Measurements from ENCODE around the gene PTCD1.

Gene PTCD1, protein sequence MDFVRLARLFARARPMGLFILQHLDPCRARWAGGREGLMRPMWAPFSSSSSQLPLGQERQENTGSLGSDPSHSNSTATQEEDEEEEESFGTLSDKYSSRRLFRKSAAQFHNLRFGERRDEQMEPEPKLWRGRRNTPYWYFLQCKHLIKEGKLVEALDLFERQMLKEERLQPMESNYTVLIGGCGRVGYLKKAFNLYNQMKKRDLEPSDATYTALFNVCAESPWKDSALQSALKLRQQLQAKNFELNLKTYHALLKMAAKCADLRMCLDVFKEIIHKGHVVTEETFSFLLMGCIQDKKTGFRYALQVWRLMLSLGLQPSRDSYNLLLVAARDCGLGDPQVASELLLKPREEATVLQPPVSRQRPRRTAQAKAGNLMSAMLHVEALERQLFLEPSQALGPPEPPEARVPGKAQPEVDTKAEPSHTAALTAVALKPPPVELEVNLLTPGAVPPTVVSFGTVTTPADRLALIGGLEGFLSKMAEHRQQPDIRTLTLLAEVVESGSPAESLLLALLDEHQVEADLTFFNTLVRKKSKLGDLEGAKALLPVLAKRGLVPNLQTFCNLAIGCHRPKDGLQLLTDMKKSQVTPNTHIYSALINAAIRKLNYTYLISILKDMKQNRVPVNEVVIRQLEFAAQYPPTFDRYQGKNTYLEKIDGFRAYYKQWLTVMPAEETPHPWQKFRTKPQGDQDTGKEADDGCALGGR

DNA sequence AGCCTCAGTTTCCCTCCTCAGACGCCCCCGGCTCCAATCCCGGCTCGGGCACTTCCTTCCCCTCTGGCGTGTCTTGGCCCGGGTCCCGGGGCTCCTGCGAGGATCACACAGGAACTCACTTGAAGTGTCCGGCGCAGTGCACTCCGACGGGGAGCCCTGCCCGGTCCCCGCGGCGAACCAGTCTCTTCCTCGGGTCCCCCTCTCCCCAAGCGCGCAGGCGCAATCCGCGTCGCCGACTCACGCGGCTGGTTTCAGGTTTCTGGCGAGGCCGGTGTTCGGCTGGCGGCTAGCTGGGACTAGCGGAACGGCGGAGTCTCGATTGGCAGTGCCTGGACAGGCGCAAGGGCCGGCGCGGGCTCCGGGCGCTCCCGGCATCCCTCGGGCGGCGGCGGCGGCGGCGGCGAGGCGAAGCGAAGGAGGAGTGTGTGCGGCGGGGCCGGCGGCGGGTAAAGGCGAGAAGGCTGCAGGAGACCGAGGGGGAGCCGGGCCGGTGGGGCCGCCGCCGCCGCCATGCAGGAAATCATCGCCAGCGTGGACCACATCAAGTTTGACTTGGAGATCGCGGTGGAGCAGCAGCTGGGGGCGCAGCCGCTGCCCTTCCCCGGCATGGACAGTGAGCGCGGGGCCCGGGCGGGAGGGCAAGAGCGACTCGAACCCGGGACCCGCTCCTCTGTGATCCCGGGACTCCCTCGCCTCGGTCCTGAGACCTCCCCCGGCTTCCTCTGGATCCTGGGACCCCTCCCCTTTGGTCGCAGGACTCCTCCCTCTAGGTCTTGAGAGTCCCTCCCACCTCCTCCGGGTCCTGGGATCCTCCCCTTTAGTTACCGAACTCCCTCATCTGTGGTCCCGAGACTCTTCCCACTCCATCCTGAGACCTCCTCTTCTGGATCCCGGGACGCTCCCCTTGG lies at the start of gene PTCD1, which contains the start of gene CPSF4:
Gene PTCD1, minus strand, starts transcription at position 226 of the 908 bp plus-strand sequence. CDS start 3,556 bp downstream, outside the sequence.
Gene CPSF4, plus strand, starts transcription at position 371 of the 908 bp plus-strand sequence. Its CDS starts 140 bp downstream, at position 511.
- DNase-seq, result peak; percentile 97

DNA sequence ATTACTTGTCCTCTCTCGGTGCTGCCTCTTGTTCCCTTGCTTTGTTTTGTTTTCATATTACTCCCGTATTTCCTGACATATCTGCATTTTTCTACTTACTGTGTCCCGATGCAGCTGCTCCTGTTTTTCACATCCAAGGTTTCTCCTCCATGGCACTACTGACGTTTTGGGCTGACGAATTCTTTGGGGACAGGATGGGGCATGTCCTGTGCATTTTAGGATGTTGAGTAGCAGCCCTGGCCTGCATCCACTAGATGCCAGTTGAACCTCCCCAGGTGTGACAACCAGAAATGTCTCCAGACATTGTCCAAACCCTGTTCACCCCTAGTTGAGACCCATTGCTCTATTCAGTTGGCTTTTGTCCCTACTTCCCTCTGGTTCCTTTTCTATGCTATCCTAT lies 46.5 kb upstream of the PTCD1 start:
- DNase-seq, result no peak

DNA sequence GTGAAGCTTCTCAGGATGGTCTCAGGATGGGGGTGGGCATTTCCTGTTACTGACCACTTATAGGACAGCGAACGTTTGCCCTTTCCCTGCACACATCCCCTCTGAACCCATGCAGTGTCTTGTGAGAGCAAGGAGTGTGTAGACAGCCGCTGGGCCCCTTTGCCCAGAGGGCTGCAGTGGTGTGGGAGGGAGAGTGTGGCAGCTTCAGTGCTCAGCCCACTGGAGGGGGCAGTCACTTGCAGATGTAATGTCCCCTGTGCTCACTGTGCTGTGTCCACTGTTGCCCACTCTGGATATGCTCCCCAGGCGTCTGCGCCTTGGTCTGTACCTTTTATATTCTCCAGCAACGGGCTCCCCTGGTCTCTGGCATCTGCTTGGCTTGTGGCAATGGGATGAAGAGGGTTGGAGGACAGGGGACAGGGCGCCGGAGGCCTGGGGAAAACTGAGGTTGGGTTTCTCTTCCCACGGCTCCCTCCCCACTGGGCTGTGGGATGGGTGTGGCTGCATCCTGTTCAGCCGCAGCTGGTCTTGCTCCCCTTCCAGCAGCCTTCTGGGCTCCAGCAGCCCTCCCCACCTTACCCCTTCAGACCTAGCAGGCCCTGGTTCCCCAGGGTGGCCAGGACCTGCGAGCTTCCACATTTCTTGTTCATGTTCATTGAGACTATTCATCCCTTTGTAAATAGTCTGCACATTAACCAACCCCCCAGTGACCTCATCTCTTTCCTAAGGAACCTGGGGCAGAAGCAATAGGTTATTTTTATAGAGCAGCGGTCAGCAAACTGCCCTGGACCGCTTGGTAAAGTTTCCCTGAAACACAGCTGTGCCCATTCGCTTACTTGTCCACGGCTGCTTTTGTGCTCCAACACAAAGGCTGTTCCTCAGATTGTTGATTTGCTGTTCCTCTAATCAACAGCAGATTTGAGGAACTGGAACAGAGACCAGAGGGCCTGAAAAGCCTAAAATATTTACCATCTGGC lies 40.2 kb upstream of the PTCD1 start:
- no peak for DNase-seq

DNA sequence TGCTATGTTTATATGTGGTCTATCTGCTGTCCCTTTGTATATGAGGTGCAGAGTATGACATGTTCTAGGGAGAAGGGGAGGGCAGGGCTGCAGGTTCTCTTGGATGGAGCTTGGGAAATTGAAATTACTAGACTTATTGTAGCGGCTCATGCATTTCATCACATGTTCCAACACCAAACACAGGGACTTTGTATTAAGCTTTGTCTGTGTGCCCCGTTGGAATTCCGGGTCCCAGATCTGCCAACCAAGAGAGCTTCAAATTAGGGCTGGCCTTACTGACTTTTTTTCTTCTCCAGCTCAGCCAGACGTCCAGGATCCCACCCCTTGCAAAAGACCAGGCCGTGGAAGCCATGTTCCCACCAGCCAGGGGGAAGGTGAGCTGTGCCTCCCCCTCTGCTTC lies 37.5 kb upstream of the PTCD1 start:
- no peak for DNase-seq

DNA sequence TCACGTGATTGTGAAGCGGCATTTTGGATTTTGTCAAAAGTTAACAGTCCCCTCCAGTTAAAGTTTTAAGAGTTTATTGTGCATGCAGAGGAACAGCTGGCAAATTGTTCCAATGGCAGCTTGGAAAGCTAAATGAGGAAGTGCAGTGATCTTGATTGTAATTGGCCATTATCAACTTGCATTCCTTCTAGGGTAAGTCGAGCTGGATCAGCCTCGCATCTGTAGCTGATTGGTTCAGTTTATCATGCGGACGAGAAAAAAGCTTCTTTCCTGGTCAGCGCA lies 34.7 kb upstream of the PTCD1 start:
- peak; percentile 54 for DNase-seq

DNA sequence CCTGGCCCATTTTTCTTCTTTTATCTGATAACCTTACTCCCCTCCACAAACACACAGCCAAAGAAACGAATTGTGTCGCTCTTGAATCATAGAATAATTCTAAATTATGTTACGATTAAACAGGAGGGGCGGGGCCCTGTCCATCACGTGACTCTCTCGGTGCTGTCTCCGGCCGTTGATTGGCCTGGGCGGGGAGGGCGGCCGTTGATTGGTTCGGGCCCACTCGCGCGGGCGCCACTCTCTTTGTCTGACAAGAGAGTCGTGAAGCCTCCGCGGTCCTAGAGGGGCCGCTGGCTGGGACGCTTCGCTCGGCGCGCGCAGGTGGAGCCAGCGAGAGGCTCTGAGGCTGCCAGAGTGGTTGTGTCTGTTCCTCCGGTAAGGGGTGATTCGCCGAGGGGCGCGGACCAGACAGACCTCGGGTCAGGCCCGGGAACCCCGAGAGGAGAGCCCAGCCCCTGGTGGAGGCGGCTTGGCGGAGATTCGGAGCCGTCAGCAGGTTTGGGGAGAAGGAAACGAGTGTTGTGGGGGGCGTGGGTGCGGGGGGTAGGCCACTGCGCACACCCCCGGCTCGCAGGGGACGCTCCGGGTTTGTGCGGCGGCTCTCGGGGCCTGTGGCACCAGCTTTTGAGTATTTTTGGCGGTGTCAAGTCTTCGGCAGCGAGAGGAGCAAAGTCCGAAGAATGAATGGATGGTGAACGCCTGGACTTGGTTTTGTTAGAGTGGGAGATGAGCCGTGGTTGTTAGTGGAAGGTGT lies 34.1 kb upstream of the PTCD1 start, which contains the start of gene ZNF789:
Gene ZNF789, plus strand, starts transcription at position 330 of the 754 bp plus-strand sequence. CDS start 3,567 bp downstream, outside the sequence.
- peak; percentile 98 for DNase-seq

DNA sequence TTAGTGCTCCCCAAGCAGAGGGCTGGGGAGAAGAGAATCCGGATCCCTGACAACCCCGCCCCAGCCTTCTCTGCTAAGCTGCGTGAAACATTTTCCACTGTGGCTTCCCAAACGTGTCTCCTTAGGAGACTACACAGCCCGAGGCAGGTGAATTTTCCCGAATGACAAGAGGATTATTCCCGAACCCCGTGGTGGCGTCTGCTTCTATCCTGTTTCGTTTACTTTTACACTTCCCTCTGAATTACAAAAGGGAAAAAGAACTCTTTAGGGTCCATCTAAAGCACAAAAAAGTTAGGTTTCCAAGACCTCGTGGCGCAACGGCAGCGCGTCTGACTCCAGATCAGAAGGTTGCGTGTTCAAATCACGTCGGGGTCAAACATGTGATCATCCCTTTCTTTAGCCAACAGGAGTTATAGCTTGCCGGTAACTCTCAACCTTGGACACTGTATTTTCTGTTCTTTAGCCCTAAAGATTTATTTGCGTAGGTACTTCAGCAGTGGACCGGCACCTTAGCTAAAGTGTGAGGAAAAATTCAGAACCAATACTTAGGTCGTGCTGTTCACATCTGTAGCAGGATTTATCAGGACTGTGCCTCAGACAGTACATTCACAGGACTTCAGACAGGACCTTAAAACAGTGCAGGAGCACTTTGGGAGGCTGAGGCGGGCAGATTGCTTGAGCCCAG lies 30.9 kb upstream of the PTCD1 start:
- no peak for DNase-seq

DNA sequence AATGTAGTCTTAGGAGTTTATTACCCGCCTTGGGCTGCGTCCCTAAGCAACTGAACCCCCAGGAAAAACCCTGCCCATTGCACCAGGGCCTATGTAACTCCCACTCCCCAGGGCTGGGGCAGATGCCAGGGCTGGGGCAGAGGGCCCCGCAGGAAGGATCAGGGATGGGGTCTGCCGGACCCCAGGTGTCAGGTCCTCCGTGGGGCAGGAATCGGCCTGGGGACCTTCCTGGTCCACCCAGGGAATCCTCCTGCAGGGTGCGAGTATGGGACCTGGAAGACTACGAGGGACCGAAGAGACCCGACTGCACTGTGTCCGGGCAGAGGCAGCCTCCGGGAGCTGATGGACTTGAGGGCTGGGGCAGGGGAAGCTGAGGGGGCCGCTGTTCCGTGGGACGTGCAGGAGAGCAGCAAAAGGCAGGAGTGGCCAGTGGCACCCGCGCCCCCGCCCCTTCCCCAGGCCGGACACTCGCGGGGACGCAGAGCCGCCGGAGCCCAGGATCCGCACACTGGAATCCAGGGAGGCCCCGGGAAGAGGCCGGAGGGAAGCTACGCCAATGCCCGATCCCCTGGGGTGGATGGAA lies 29.8 kb upstream of the PTCD1 start:
- DNase-seq, result no peak

DNA sequence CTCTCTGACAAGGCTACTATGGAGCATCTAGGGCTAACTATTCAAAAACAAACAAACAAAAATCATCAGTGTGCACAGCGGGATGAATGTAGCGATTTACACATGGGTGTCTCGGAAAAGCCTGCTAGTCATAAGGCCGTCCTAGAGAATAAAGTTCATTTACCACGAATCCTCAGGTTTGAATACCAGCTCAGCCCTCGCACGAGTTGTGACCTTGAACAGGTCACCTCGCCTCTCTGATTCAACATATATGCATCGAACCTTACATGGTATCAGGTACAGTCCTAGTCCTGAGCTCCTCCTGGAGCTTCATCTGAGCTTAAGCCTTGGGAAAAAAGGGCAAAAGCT lies 26.8 kb upstream of the PTCD1 start:
- no peak for DNase-seq

DNA sequence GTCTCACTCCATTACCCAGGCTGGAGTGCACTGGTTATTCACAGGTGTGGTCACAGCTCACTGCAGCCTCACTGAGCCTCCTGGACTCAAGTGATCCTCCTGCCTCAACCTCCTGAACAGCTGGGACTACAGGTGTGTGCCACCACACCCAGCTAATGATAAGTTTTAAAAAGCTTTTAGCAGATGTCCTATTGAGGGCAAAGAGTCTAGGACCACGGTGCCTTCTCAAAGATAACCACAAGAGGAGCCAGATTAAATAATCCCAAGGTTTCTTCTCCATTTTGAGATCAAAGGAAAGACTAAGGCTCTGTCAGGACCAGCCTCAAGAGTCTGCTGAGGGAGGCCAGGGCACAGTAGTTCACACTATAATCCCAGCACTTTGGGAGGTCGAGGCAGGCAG lies 22.6 kb upstream of the PTCD1 start:
- DNase-seq, result no peak

DNA sequence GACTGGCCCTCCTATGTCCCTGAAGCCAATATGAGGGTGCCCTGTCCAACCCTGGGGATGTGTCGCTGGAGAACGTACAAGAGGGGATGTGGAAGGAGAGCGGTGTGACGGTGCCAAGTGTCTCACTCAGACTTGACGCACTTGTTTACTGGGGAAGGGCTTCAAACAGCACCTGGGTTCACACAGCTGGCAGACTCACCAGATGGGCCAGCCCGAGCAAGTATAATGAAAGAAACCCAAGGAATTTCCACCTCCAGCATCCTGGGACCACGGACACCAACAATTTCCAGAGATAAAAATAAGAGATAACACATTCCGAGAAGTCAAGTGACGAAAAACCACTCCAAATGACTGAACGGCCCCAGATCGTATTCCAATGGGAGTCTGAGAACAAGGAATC lies 22.1 kb upstream of the PTCD1 start:
- DNase-seq, result no peak

DNA sequence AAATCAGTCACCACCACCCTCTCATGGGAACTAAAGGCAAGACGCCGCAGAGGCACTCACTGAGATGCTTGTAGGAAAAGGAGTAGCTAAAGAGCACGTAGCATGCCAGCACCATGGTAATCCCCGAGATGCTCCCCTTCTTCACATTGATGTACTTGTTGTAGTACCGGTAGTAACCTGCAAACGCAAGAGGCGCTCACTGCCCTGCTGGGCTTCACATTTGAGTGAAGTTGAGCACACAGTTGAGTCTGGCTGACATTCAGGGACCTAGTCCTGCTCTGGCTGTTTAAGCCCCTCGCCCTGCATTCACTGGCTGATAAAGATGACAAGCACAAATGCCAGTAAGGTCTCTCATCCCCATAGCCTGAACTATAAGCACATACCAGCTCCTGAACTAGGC lies 20.5 kb upstream of the PTCD1 start:
- DNase-seq, result no peak

DNA sequence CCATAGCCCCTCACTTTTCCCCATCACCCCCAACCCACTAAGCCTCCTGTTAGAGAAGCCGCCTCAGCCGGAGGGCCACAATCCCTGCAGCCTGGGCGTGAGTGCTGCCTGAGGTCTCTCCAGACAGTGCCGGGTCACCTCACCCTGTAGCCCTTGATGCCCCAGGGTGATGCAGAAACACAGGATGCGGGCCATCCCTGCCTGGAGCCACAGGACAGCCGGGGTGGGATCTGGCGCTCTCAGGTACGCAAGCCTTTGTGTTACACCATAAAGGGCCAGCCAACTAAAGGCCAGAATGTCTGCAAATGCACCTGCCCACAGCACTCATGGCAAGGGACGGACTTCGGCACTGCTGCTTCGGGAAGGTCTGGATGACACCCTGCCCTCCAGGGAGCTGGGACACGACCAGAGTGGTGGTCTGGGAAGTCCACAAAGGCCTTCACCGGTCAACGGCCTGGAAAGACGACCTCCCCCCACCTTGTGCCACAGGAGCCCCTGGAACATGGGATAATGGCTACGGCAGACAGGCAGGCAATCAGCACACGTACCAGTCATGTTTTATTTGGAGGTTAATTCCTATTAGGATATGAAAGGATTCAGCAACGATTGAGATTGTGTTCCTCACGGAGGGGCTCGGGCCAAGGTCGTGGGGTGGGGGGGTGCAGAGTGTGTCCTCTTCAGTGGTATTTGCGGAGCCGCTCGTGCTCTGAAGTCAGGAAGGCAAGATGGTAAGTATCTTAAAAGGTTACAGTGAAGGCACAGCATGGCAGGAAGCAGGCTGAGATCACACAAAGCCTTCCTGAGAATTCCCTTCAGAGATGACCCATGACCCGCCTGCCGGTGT lies 19.3 kb upstream of the PTCD1 start:
- no peak for DNase-seq

DNA sequence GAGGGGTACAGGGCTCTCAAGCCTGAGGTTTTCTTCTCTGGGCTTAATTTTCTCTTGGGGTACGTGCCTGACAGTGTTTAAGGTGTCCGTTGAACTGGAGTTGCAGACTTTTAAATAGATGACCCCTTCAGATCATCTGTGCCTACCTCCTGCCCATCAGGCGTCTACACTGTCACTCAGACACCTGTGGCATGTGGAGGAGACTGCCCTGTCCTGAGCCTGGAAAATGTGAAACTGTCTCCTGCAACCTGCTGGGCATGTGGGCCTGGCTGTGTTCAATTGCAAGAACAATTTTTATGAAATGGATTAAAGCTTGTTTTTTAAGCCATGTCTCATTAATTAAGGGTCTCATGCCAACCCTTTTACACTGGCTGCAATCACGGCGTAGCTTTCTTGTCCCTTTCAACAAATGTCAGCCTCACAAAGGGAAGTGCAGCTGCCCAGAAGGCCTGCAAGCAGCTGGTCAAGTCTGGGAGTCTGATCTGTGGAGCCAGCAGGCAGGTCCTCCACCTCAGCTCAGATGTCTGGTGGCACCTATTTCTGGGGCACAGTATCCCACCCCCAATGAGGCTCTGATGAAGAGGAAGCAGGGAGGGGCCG lies 18.6 kb upstream of the PTCD1 start:
- DNase-seq, result no peak

DNA sequence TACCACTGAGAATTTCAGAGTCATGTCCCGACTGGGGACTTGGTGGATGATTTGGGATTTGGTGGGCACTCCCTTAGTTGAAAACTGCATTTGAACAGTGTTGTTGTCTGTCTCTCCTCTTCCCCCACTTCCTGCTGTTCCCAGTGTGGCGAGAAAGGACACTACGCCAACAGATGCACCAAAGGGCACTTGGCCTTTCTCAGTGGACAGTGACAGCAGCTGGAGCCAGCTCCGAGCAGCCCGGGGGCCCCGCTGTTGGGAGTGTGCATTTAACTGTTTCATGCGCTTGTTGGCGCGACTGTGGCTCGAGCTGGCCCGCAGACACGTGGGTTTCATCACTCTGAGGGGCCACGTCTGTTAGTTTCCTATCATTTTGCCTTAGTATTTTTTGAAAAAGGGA lies 17.7 kb upstream of the PTCD1 start:
- DNase-seq, result no peak

DNA sequence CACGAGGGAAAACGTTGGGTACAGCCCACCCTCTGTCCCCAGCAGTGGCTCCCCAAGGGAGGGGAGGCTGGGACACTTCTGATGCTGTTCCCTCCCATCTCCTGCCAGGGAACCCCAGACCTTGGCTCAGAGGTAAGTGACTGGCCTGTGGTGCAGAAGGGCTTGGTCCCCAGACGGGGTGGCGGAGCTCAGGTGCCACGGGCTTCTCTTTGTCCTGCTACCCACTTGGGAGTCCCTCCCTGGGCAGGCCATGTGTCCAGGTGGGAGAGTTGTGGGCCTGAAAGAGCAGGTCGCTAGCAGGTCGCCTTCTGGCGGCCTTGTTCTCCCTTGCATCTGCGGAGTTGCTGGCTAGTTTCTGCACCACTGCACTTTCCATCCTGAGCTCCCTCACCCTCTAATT lies 17.3 kb upstream of the PTCD1 start:
- no peak for DNase-seq

DNA sequence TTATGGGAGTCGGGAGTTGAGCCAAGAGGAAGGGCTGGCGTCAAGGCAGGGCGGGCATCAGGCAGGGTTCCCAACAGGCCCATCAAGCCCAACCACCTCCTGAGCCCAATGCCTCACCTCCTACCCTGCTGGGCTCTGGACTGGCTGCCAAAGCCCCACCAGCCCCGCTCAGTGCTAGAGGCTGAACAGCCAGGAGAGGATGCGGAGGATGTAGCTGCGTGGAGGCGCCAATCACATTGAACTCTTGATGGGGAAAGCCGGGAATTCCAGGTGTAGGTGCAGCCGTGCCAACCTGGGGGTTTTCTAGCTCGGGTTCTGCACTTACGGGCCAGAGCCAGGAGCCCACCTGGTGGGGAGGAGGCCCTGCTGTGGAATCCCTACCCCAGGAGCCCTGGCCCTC lies 14.5 kb upstream of the PTCD1 start:
- DNase-seq, result no peak

DNA sequence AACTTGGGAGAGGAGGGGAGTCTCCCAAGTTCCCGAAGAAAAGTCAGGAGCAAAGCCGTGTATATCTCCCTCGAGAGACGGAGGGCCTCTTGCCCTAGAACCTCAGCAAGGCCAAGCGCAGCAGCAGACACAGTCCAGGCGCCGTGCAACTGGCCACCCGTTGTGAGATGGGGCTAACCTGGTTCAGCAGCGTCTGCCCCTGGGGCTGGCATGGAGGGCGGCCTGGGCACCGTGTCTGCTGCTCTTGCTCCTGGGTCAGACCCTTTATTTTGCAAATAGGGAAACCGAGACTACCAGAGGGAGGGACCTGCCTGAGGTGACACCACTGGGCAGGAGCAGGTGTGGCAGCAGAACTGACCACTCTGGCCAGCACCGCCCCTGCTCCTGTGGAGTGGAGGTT lies 13.9 kb upstream of the PTCD1 start:
- DNase-seq, result no peak

DNA sequence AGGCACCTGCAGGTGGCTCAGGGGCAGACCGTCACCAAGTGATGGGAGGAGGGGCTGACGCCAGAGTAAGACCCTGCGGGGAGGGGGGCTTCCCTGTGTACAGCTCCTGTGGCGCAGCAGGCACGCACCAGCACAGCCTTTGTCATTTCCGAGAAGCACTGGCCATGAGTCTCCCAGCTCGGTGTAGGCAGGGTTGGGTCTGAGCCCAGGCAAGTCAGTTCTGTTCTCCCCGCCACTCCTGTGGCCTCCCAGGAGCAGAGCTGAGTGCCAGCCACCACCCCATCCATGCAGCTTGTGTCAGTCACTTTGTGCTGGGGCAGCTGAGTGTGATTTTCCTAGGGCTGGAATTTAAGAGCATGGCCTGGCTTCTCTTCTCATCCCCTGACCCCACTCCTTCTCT lies 13.3 kb upstream of the PTCD1 start:
- no peak for DNase-seq

All from eye (tissue), 1 donor.